ENCODE data around the gene SORCS1. TPM values are rescaled to one million over a fixed set of nuclear protein-coding genes. Genes with fewer than 3 reads are reported as not detected.

The SORCS1 gene
- total and polyA plus RNA-seq, 2 of the 8 experiments (the other 6 are each of a cell fraction or from before 2014, with no cell fraction given): 4.1 to 4.6 TPM

GRCh38 chr10:106973288-106973687 is 191.2 kb downstream of the SORCS1 start:
- CTCF ChIA-PET (ENCODE audit: partially characterized antibody): interaction anchor here (1.1 to 1.2 kb wide), 2 partner anchors 9 to 40 kb away, joined by 3 to 4 read pairs; no protein-coding TSS in a partner anchor
- TF ChIP-seq CTCF (IDR thresholded peaks at IDR 0.05; ENCODE audit: control extremely low read depth in 1 of 3, insufficient read depth in 1 of 3, low read depth in 1 of 3, low read length in 3 of 3): no peak
- TF ChIP-seq ASH2L (IDR thresholded peaks at IDR 0.05; ENCODE audit: low read length): no peak
- no peak for TF ChIP-seq RFX5 (IDR thresholded peaks at IDR 0.05; ENCODE audit: borderline replicate concordance, low read depth, low read length)
- no peak for TF ChIP-seq POLR2AphosphoS5 (IDR thresholded peaks at IDR 0.05; ENCODE audit: low read depth, low read length)
- TF ChIP-seq GABPA (IDR thresholded peaks at IDR 0.05; ENCODE audit: borderline replicate concordance, insufficient read depth, low read length): no peak
- TF ChIP-seq EGR1 (IDR thresholded peaks at IDR 0.05; ENCODE audit: borderline replicate concordance, low read depth, low read length): no peak
- TF ChIP-seq SIN3A (conservative IDR thresholded peaks at IDR 0.05 in 1 of 2, IDR thresholded peaks at IDR 0.05 in 1 of 2; ENCODE audit: low read depth in 1 of 2, low read length in 2 of 2): no peak
- TF ChIP-seq CTBP2 (IDR thresholded peaks at IDR 0.05; ENCODE audit: borderline replicate concordance, insufficient read depth, insufficient read length, low read length): no peak
- no peak for TF ChIP-seq SIRT6 (IDR thresholded peaks at IDR 0.05; ENCODE audit: low read length)
- TF ChIP-seq BRCA1 (IDR thresholded peaks at IDR 0.05; ENCODE audit: low read depth, low read length): no peak
- TF ChIP-seq EZH2 (IDR thresholded peaks at IDR 0.05; ENCODE audit: low read depth, low read length, severe bottlenecking): no peak

More at GRCh38 chr10:106973288-106973687, 191.2 kb downstream of the SORCS1 start:
- FAIRE-seq (no peak), DNase-seq (ENCODE audit: low read depth in 1 of 2, low spot score in 2 of 2) (peak in 1 of 2 experiments; percentile 9)
- H3K9ac ChIP-seq (replicated peaks in 1 of 4; ENCODE audit: extremely low read depth in 1 of 4, low read depth in 3 of 4, low read length in 3 of 4): no peak overlapping the region
- H3K79me2 ChIP-seq (ENCODE audit: control insufficient read depth in 1 of 2, insufficient read depth in 2 of 2, low read length in 2 of 2): no peaks in the 10 kb centered on the region
- no peak overlapping the region for H3K14ac ChIP-seq (ENCODE audit: insufficient read length)
- no peak overlapping the region for H3K4ac ChIP-seq (replicated peaks; ENCODE audit: insufficient read length, low read depth, low read length)
- no peak overlapping the region for H2BK12ac ChIP-seq (ENCODE audit: low read depth, low read length)
- no peak overlapping the region for H3K4me2 ChIP-seq (ENCODE audit: insufficient read depth in 1 of 2, low read depth in 2 of 2, low read length in 2 of 2)
- H4K8ac ChIP-seq (ENCODE audit: extremely low read depth, insufficient read depth, low read length): no peak overlapping the region
- H3K4me1 ChIP-seq (replicated peaks in 1 of 4; ENCODE audit: control insufficient read depth in 3 of 4, insufficient read depth in 4 of 4, low read length in 3 of 4): peaks cover 0 to 3% (median 0%) of the 10 kb centered on the region in 4 experiments; a peak in 1 of 7 replicates
- no peak overlapping the region for H2AK5ac ChIP-seq (ENCODE audit: low read depth, low read length)
- no peak overlapping the region for H4K5ac ChIP-seq (ENCODE audit: insufficient read length, low read depth, low read length)
- no peak overlapping the region for H3K4me3 ChIP-seq (ENCODE audit: extremely low read depth in 1 of 4, insufficient read depth in 2 of 4, low read depth in 3 of 4, low read length in 4 of 4)
- POLR2A ChIA-PET (ENCODE audit: partially characterized antibody): no interaction called here
- H4K20me1 ChIP-seq (replicated peaks in 1 of 2; ENCODE audit: control insufficient read depth in 1 of 2, insufficient read depth in 2 of 2, low read length in 2 of 2): no peaks in the 10 kb centered on the region
- H2BK5ac ChIP-seq (ENCODE audit: low read depth, low read length): no peak overlapping the region
- H2BK20ac ChIP-seq (ENCODE audit: low read length): no peak overlapping the region; the same call in 1 of the 2 replicates
- no peaks in the 10 kb centered on the region for H3K27me3 ChIP-seq (replicated peaks in 1 of 4; ENCODE audit: control insufficient read depth in 3 of 4, extremely low read depth in 1 of 4, insufficient read depth in 3 of 4, low read length in 3 of 4)
- no peak overlapping the region for H3K56ac ChIP-seq (replicated peaks; ENCODE audit: insufficient read length, low read depth, low read length)
- H2BK120ac ChIP-seq (replicated peaks; ENCODE audit: low read depth, low read length): no peak overlapping the region
- H3K23me2 ChIP-seq (ENCODE audit: low read depth, low read length): no peaks in the 10 kb centered on the region; the same call in 1 of the 2 replicates
- no peak overlapping the region for H2AFZ ChIP-seq (ENCODE audit: low read length)
- H4K91ac ChIP-seq (replicated peaks; ENCODE audit: insufficient read length, low read length): no peak overlapping the region
- no peak overlapping the region for H3K27ac ChIP-seq (ENCODE audit: low read depth, low read length)
- no peaks in the 10 kb centered on the region for H3K9me3 ChIP-seq (ENCODE audit: insufficient read depth in 2 of 2, low read depth in 1 of 2, low read length in 1 of 2)
- H3K79me1 ChIP-seq (ENCODE audit: low read depth, low read length): no peaks in the 10 kb centered on the region
- no peak overlapping the region for H2BK15ac ChIP-seq (ENCODE audit: low read length)
- H3K23ac ChIP-seq (ENCODE audit: insufficient read length): no peak overlapping the region
- WGBS, 2 experiments (ENCODE audit: extremely low coverage in 1 of 2, insufficient coverage in 1 of 2, insufficient read length in 1 of 2, insufficient replicate concordance in 2 of 2, low coverage in 1 of 2, low lambda C conversion rate in 2 of 2, missing lambda C conversion rate in 1 of 2): 60% methylated on average over 1 of the region's 1 CpG; no CpG with 5 or more reads in 1 of the 2 experiments
- no peaks in the 10 kb centered on the region for H3K36me3 ChIP-seq (ENCODE audit: control insufficient read depth in 2 of 4, insufficient read depth in 4 of 4, low read length in 3 of 4)
- H3K18ac ChIP-seq (ENCODE audit: extremely low read depth, low read length): no peak overlapping the region
